ENCODE results near the gene NLRP1.

NLRP1 gene

DNA sequence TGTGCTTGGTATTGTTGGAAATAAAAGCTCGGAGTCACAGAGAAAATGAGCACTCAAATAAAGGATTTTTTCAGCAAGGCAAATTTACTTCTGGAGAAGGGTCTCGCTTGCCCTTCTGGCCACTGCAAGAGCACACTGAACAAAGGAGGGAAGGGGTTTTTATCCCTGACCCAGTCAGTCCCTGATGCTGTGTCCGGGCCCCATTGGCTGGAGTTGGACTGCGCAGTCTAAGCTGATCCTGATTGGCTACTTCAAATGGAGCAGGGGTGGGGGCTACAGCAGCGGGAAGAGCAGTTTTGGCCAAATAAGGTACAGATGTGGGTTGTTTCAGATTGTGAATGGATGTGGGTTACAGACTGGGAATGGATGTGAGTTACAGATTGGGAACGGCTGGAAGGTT, 4.3 kb upstream of the NLRP1 start:
- Histone ChIP-seq H4K20me1 (ENCODE audit: insufficient read depth, low read length) (no peaks in the 10 kb centered on the region), H3K79me2 (ENCODE audit: insufficient read depth, low read length) (peaks cover 5% of the 10 kb centered on the region), H2AFZ (ENCODE audit: low read depth, low read length) (no peak overlapping the region), H3K4me3 (ENCODE audit: low read depth in 1 of 2, low read length in 2 of 2) (no peak overlapping the region), H3K4me1 (ENCODE audit: insufficient read depth, low read length) (peaks cover 17% of the 10 kb centered on the region), H3K9me3 (ENCODE audit: insufficient read depth, low read length, severe bottlenecking) (no peaks in the 10 kb centered on the region), H3K27me3 (ENCODE audit: insufficient read depth, low read length, poor library complexity) (peaks cover 5% of the 10 kb centered on the region), H3K27ac (ENCODE audit: low read length) (no peak overlapping the region), H3K9ac (ENCODE audit: low read depth, low read length) (no peak overlapping the region), H3K4me2 (ENCODE audit: insufficient read depth, low read length) (no peak overlapping the region), H3K36me3 (ENCODE audit: insufficient read depth, low read length) (no peaks in the 10 kb centered on the region; the same call in 1 of the 2 replicates)
- ATAC-seq (ENCODE audit: insufficient read depth, low read depth): no peak
- DNase-seq: no peak
- TF ChIP-seq EZH2 (IDR thresholded peaks at IDR 0.05; ENCODE audit: borderline replicate concordance, low read depth, low read length, severe bottlenecking): no peak
- TF ChIP-seq, protein P1, sequence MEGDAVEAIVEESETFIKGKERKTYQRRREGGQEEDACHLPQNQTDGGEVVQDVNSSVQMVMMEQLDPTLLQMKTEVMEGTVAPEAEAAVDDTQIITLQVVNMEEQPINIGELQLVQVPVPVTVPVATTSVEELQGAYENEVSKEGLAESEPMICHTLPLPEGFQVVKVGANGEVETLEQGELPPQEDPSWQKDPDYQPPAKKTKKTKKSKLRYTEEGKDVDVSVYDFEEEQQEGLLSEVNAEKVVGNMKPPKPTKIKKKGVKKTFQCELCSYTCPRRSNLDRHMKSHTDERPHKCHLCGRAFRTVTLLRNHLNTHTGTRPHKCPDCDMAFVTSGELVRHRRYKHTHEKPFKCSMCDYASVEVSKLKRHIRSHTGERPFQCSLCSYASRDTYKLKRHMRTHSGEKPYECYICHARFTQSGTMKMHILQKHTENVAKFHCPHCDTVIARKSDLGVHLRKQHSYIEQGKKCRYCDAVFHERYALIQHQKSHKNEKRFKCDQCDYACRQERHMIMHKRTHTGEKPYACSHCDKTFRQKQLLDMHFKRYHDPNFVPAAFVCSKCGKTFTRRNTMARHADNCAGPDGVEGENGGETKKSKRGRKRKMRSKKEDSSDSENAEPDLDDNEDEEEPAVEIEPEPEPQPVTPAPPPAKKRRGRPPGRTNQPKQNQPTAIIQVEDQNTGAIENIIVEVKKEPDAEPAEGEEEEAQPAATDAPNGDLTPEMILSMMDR (IDR thresholded peaks at IDR 0.05; ENCODE audit: borderline replicate concordance, extremely low read depth, low read length, poor library complexity, severe bottlenecking): no peak

DNA sequence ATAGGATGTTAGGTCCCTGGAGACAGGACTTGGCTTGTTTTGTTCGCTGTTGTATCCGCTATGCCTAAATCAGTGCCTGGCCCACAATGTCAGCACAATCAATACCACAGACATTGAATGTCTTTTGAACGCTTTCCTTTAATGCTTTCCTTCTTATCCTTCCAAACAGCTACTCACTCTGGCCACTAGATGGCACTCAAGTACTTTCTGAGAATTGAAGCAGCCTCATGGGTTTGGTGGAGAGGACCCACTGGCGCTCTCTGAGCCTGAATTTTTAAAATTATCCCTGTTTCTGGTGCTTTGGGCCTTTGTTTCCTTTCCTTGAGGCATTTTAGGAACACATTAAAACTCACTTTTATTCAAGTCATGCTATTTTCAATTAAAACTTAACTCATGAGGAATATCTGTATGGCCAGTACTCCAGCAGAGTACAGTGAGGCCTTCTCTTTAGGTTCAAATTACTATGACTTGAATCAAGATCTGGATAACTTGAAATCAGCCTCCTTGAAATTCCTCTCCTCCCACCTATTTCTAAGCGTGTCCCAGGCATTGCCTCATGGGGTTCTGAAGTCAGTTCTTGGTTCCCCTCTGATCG, 3.2 kb upstream of the NLRP1 start:
- Histone ChIP-seq H3K4me2 (ENCODE audit: insufficient read depth, low read length) (no peak overlapping the region), H3K4me3 (ENCODE audit: low read depth in 1 of 2, low read length in 2 of 2) (no peak overlapping the region), H2AFZ (ENCODE audit: low read depth, low read length) (no peak overlapping the region), H3K9me3 (ENCODE audit: insufficient read depth, low read length, severe bottlenecking) (no peaks in the 10 kb centered on the region), H4K20me1 (ENCODE audit: insufficient read depth, low read length) (no peaks in the 10 kb centered on the region), H3K4me1 (ENCODE audit: insufficient read depth, low read length) (peaks cover 25% of the 10 kb centered on the region), H3K27me3 (ENCODE audit: insufficient read depth, low read length, poor library complexity) (peaks cover 5% of the 10 kb centered on the region), H3K27ac (ENCODE audit: low read length) (no peak overlapping the region), H3K36me3 (ENCODE audit: insufficient read depth, low read length) (no peaks in the 10 kb centered on the region; the same call in 1 of the 2 replicates), H3K9ac (ENCODE audit: low read depth, low read length) (no peak overlapping the region), H3K79me2 (ENCODE audit: insufficient read depth, low read length) (peaks cover 8% of the 10 kb centered on the region)
- no peak for TF ChIP-seq EZH2 (IDR thresholded peaks at IDR 0.05; ENCODE audit: borderline replicate concordance, low read depth, low read length, severe bottlenecking)
- TF ChIP-seq, protein P1 (IDR thresholded peaks at IDR 0.05; ENCODE audit: borderline replicate concordance, extremely low read depth, low read length, poor library complexity, severe bottlenecking): peak; percentile 95
- DNase-seq (peak; percentile 60), ATAC-seq (ENCODE audit: insufficient read depth, low read depth) (peak; percentile 25; the same call in 1 of the 3 replicates)

DNA sequence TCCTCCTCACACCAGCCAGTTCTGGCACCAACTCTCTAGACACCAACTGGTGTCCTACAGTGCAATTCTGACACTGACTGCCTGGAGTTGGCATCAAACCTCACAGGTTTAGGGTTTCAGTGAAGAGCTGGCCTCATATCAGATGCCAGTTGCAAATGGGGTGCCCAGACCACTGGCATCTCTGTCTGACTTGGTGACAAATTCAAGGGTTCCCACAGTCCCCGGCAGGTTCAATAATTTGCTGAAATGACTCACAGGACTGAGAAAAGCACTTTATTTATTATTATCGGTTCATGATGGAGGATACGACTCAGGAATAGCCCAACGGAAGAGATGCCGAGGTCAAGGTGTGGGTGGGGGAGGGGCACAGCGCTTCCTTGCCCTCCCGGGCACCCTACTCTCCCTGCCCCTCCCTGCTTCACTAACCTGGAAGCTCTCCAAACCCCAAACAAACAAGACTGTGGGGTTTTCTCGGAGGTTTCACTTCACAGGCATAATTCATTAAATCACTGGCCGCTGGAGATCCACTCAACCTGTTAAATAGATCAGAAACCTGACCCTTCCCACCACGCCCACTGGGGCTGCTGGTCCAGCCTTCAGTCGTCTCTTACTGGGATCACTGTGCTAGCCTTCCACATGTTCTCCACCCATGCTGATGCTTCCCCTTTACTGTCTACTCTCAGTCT, 1.7 kb upstream of the NLRP1 start:
- H3K9me3 ChIP-seq (ENCODE audit: insufficient read depth, low read length, severe bottlenecking): no peaks in the 10 kb centered on the region
- H3K4me1 ChIP-seq (ENCODE audit: insufficient read depth, low read length): peaks cover 25% of the 10 kb centered on the region
- H3K9ac ChIP-seq (ENCODE audit: low read depth, low read length): no peak overlapping the region
- no peaks in the 10 kb centered on the region; the same call in 1 of the 2 replicates for H3K36me3 ChIP-seq (ENCODE audit: insufficient read depth, low read length)
- H3K79me2 ChIP-seq (ENCODE audit: insufficient read depth, low read length): peaks cover 8% of the 10 kb centered on the region
- no peak overlapping the region for H3K4me3 ChIP-seq (ENCODE audit: low read depth in 1 of 2, low read length in 2 of 2)
- H3K4me2 ChIP-seq (ENCODE audit: insufficient read depth, low read length): no peak overlapping the region
- DNase-seq: no peak
- TF ChIP-seq, protein P1 (IDR thresholded peaks at IDR 0.05; ENCODE audit: borderline replicate concordance, extremely low read depth, low read length, poor library complexity, severe bottlenecking): no peak
- TF ChIP-seq EZH2 (IDR thresholded peaks at IDR 0.05; ENCODE audit: borderline replicate concordance, low read depth, low read length, severe bottlenecking): no peak
- peaks cover 5% of the 10 kb centered on the region for H3K27me3 ChIP-seq (ENCODE audit: insufficient read depth, low read length, poor library complexity)
- no peak for ATAC-seq (ENCODE audit: insufficient read depth, low read depth)
- no peak overlapping the region for H3K27ac ChIP-seq (ENCODE audit: low read length)
- no peaks in the 10 kb centered on the region for H4K20me1 ChIP-seq (ENCODE audit: insufficient read depth, low read length)
- no peak overlapping the region for H2AFZ ChIP-seq (ENCODE audit: low read depth, low read length)

All from DND-41 (cell line).